ENCODE measurements around the gene TCEANC2. TPM values are rescaled to one million over a fixed set of nuclear protein-coding genes. Genes with fewer than 3 reads are reported as not detected.

TCEANC2 gene
- total RNA-seq, 5 donors from 2014 or later (not counting 1 experiment from before 2014, with no cell fraction given), result 5.9 to 12.8 (median 9.7) TPM

DNA sequence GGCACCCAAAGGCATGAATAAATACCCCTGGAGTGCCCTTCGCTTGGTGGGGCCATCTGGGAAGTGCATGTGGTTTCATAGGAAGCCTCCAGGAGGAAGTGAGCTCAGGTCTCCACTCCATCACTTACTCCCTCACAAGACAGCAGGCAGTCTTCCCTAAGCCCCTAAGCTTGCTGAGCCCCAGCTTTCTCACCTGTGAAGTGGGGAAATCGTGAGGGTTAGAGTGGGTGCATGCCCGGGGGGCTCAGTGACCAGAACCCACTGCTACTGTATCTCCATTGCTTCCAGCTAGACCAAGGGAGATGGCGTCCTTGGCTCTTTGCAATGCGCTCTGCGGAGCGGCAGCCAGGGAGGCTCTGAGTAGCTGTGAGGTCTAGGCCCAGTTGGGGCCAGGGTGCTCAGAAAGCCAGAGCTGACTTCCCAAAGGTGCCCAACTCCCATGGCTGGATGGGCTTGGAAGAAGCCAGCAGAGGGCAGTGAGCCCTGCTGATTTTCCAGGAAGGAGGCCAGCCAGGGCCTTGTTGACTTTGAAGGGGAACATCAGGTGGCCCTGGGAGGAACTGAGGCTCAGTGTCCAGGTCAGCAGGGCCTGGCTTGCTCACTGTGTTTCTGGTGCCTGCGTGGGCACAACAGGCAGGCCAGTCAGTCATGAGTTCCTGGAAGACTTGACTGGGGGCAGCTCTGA lies 72.1 kb downstream of the TCEANC2 start:
- Mint-ChIP-seq H3K4me3 (no peak overlapping the region), H3K27ac (no peak overlapping the region), H3K36me3 (no peaks in the 10 kb centered on the region), H3K4me1 (peaks cover 6 to 11% (median 8%) of the 10 kb centered on the region in 3 donors), H3K27me3 (peaks cover 0 to 4% of the 10 kb centered on the region in 2 donors), H3K9me3 (no peaks in the 10 kb centered on the region)
- 86% methylated on average over 1 of the region's 8 CpGs for WGBS (ENCODE audit: insufficient coverage)
- ChIA-PET CTCF (interaction anchor here in 1 of 2 donors (0.6 kb wide), 1 partner anchor 14 kb away, joined by 3 read pairs; no protein-coding TSS in a partner anchor), POLR2A (interaction anchor here in 1 of 2 donors (0.5 kb wide), 1 partner anchor 46 kb away, joined by 10 read pairs; no protein-coding TSS in a partner anchor)
- Histone ChIP-seq H3K9me3 (no peaks in the 10 kb centered on the region), H3K36me3 (ENCODE audit: control insufficient read depth in 2 of 2, extremely low read depth in 1 of 2, insufficient read depth in 1 of 2, low read length in 1 of 2) (no peaks in the 10 kb centered on the region), H3K4me1 (ENCODE audit: control insufficient read depth in 1 of 2, extremely low read depth in 1 of 2, insufficient read depth in 2 of 2, low read length in 2 of 2) (peaks cover 0 to 12% of the 10 kb centered on the region in 2 experiments), H3K27ac (ENCODE audit: low read length) (no peak overlapping the region), H3K4me3 (ENCODE audit: control insufficient read depth in 1 of 2, extremely low read depth in 1 of 2, low read length in 1 of 2) (no peak overlapping the region), H3K27me3 (replicated peaks in 1 of 2; ENCODE audit: control insufficient read depth in 2 of 2, extremely low read depth in 1 of 2, insufficient read depth in 2 of 2, low read length in 1 of 2) (peaks cover 0 to 30% of the 10 kb centered on the region in 2 experiments)
- no peak for DNase-seq
- no peak for ATAC-seq (replicated peaks in 1 of 4)

DNA sequence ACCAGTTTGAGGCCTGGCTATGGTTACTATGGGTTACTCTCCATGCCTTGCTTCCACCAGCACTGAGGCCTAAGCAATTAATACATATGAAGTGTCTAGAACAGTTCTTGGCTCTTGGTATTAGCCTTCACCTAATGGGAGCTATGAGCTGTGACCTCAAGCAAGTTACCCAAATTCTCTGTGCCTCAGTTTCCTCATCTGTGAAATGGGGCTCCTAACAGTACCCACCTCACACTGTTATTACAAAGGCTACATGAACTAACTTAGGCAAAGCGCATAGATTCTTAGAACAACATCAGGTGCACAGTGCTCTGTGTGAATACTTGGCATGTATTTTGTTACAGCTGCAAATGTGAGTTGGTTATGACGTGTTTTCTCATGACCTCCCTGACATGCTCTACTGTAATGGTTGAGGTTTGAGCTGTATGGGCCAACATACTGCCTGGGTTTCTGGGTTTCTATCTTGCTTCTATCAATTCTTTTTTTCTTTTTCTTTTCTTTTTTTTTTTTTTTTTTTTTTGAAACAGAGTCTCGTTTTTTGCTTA lies 72.9 kb downstream of the TCEANC2 start:
- Histone ChIP-seq H3K27ac (ENCODE audit: low read length) (no peak overlapping the region), H3K9me3 (no peaks in the 10 kb centered on the region), H3K36me3 (ENCODE audit: control insufficient read depth in 2 of 2, extremely low read depth in 1 of 2, insufficient read depth in 1 of 2, low read length in 1 of 2) (no peaks in the 10 kb centered on the region), H3K4me3 (ENCODE audit: control insufficient read depth in 1 of 2, extremely low read depth in 1 of 2, low read length in 1 of 2) (no peak overlapping the region), H3K27me3 (replicated peaks in 1 of 2; ENCODE audit: control insufficient read depth in 2 of 2, extremely low read depth in 1 of 2, insufficient read depth in 2 of 2, low read length in 1 of 2) (peaks cover 0 to 22% of the 10 kb centered on the region in 2 experiments), H3K4me1 (ENCODE audit: control insufficient read depth in 1 of 2, extremely low read depth in 1 of 2, insufficient read depth in 2 of 2, low read length in 2 of 2) (peaks cover 0 to 9% of the 10 kb centered on the region in 2 experiments)
- DNase-seq (no peak), ATAC-seq (replicated peaks in 1 of 4) (no peak)
- no CpG with 5 or more reads among the region's 3 CpGs for WGBS (ENCODE audit: insufficient coverage)
- Mint-ChIP-seq H3K27me3 (peaks cover 0 to 4% of the 10 kb centered on the region in 2 donors), H3K4me3 (no peak overlapping the region), H3K9me3 (no peaks in the 10 kb centered on the region), H3K4me1 (peaks cover 5 to 10% (median 7%) of the 10 kb centered on the region in 3 donors), H3K36me3 (no peaks in the 10 kb centered on the region), H3K27ac (no peak overlapping the region)
- CTCF ChIA-PET, result interaction anchor here in 1 of 2 donors (0.7 kb wide), 1 partner anchor 162 kb away, joined by 3 read pairs; no protein-coding TSS in a partner anchor
- POLR2A ChIA-PET, result interaction anchor here in 1 of 2 donors (0.7 kb wide), 1 partner anchor 212 kb away, joined by 4 read pairs; no protein-coding TSS in a partner anchor

GRCh38 chr1:54127594-54128300 lies 74.3 kb downstream of the TCEANC2 start:
- ATAC-seq (replicated peaks in 1 of 4), result no peak
- POLR2A ChIA-PET, result no interaction called here

DNA sequence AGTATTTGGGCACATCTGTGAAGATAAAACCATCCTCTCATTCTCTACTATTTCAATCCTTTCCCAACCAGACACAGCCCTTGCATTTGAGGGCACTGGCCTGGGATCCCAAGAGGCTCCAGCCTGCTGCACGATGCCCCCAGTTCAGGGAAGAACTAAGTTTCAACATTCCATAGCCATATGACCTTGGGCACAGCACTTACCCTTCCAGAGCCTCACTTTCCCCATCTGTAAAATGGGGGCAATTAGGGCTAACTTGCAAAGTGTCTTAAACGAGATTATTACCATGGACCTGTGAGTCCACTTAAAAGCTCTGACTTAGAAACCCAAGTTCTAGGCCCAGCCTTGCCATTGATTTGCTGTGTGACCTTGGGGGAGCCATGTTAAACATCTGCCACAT lies 76.5 kb downstream of the TCEANC2 start:
- no peaks in the 10 kb centered on the region for H3K27me3 Mint-ChIP-seq
- ChIA-PET CTCF (no interaction called here), POLR2A (no interaction called here)
- H3K9me3 Mint-ChIP-seq, result no peaks in the 10 kb centered on the region
- H3K9me3 ChIP-seq, result no peaks in the 10 kb centered on the region
- H3K27ac ChIP-seq (ENCODE audit: low read length), result no peak overlapping the region
- H3K27ac Mint-ChIP-seq, result no peak overlapping the region
- no peaks in the 10 kb centered on the region for H3K36me3 ChIP-seq (ENCODE audit: control insufficient read depth in 2 of 2, extremely low read depth in 1 of 2, insufficient read depth in 1 of 2, low read length in 1 of 2)
- H3K36me3 Mint-ChIP-seq, result no peaks in the 10 kb centered on the region
- H3K4me1 Mint-ChIP-seq, result no peaks in the 10 kb centered on the region
- ATAC-seq (replicated peaks in 1 of 4), result no peak
- H3K4me3 ChIP-seq (ENCODE audit: control insufficient read depth in 1 of 2, extremely low read depth in 1 of 2, low read length in 1 of 2), result no peak overlapping the region
- H3K27me3 ChIP-seq (replicated peaks in 1 of 2; ENCODE audit: control insufficient read depth in 2 of 2, extremely low read depth in 1 of 2, insufficient read depth in 2 of 2, low read length in 1 of 2), result peaks cover 0 to 7% of the 10 kb centered on the region in 2 experiments
- DNase-seq, result no peak
- H3K4me1 ChIP-seq (ENCODE audit: control insufficient read depth in 1 of 2, extremely low read depth in 1 of 2, insufficient read depth in 2 of 2, low read length in 2 of 2), result no peaks in the 10 kb centered on the region
- 43% methylated on average over 1 of the region's 2 CpGs for WGBS (ENCODE audit: insufficient coverage)
- H3K4me3 Mint-ChIP-seq, result no peak overlapping the region

More at GRCh38 chr1:54127594-54128300, 74.3 kb downstream of the TCEANC2 start:
- peaks cover 0 to 2% (median 0%) of the 10 kb centered on the region in 3 donors for H3K4me1 Mint-ChIP-seq
- Histone ChIP-seq H3K9me3 (no peaks in the 10 kb centered on the region), H3K27me3 (replicated peaks in 1 of 2; ENCODE audit: control insufficient read depth in 2 of 2, extremely low read depth in 1 of 2, insufficient read depth in 2 of 2, low read length in 1 of 2) (peaks cover 0 to 10% of the 10 kb centered on the region in 2 experiments), H3K27ac (ENCODE audit: low read length) (no peak overlapping the region), H3K4me1 (ENCODE audit: control insufficient read depth in 1 of 2, extremely low read depth in 1 of 2, insufficient read depth in 2 of 2, low read length in 2 of 2) (no peaks in the 10 kb centered on the region), H3K36me3 (ENCODE audit: control insufficient read depth in 2 of 2, extremely low read depth in 1 of 2, insufficient read depth in 1 of 2, low read length in 1 of 2) (no peaks in the 10 kb centered on the region), H3K4me3 (ENCODE audit: control insufficient read depth in 1 of 2, extremely low read depth in 1 of 2, low read length in 1 of 2) (no peak overlapping the region)
- H3K4me3 Mint-ChIP-seq, result no peak overlapping the region
- DNase-seq, result no peak
- 75% methylated on average over 4 of the region's 7 CpGs for WGBS (ENCODE audit: insufficient coverage)
- CTCF ChIA-PET, result no interaction called here
- H3K36me3 Mint-ChIP-seq, result no peaks in the 10 kb centered on the region
- H3K9me3 Mint-ChIP-seq, result no peaks in the 10 kb centered on the region
- no peak overlapping the region for H3K27ac Mint-ChIP-seq
- no peaks in the 10 kb centered on the region for H3K27me3 Mint-ChIP-seq

- WGBS (ENCODE audit: insufficient coverage), result 20% methylated on average over 1 of the region's 2 CpGs
- no peak overlapping the region for H3K27ac Mint-ChIP-seq
Measured at GRCh38 chr1:54131419-54131818, 78.0 kb downstream of the TCEANC2 start.

GRCh38 chr1:54132495-54132894 lies 79.1 kb downstream of the TCEANC2 start:
- no peaks in the 10 kb centered on the region for H3K4me1 Mint-ChIP-seq

More at GRCh38 chr1:54131419-54131818, 78.0 kb downstream of the TCEANC2 start:
- CTCF ChIA-PET, result interaction anchor here in 1 of 2 donors (0.5 kb wide), 1 partner anchor 103 kb away, joined by 4 read pairs; no protein-coding TSS in a partner anchor
- Mint-ChIP-seq H3K36me3 (no peaks in the 10 kb centered on the region), H3K9me3 (no peaks in the 10 kb centered on the region), H3K27me3 (no peaks in the 10 kb centered on the region), H3K4me1 (no peaks in the 10 kb centered on the region), H3K4me3 (no peak overlapping the region)
- Histone ChIP-seq H3K27me3 (replicated peaks in 1 of 2; ENCODE audit: control insufficient read depth in 2 of 2, extremely low read depth in 1 of 2, insufficient read depth in 2 of 2, low read length in 1 of 2) (peaks cover 0 to 7% of the 10 kb centered on the region in 2 experiments), H3K36me3 (ENCODE audit: control insufficient read depth in 2 of 2, extremely low read depth in 1 of 2, insufficient read depth in 1 of 2, low read length in 1 of 2) (no peaks in the 10 kb centered on the region), H3K9me3 (no peaks in the 10 kb centered on the region), H3K27ac (ENCODE audit: low read length) (no peak overlapping the region), H3K4me1 (ENCODE audit: control insufficient read depth in 1 of 2, extremely low read depth in 1 of 2, insufficient read depth in 2 of 2, low read length in 2 of 2) (no peaks in the 10 kb centered on the region), H3K4me3 (ENCODE audit: control insufficient read depth in 1 of 2, extremely low read depth in 1 of 2, low read length in 1 of 2) (no peak overlapping the region)
- DNase-seq (no peak), ATAC-seq (replicated peaks in 1 of 4) (no peak)
- POLR2A ChIA-PET, result no interaction called here

More at GRCh38 chr1:54132495-54132894, 79.1 kb downstream of the TCEANC2 start:
- POLR2A ChIA-PET, result no interaction called here
- Mint-ChIP-seq H3K9me3 (no peaks in the 10 kb centered on the region), H3K27ac (no peak overlapping the region), H3K4me3 (no peak overlapping the region), H3K27me3 (no peaks in the 10 kb centered on the region), H3K36me3 (no peaks in the 10 kb centered on the region)
- Histone ChIP-seq H3K9me3 (no peaks in the 10 kb centered on the region), H3K27me3 (replicated peaks in 1 of 2; ENCODE audit: control insufficient read depth in 2 of 2, extremely low read depth in 1 of 2, insufficient read depth in 2 of 2, low read length in 1 of 2) (peaks cover 0 to 7% of the 10 kb centered on the region in 2 experiments), H3K4me3 (ENCODE audit: control insufficient read depth in 1 of 2, extremely low read depth in 1 of 2, low read length in 1 of 2) (no peak overlapping the region), H3K4me1 (ENCODE audit: control insufficient read depth in 1 of 2, extremely low read depth in 1 of 2, insufficient read depth in 2 of 2, low read length in 2 of 2) (no peaks in the 10 kb centered on the region), H3K36me3 (ENCODE audit: control insufficient read depth in 2 of 2, extremely low read depth in 1 of 2, insufficient read depth in 1 of 2, low read length in 1 of 2) (no peaks in the 10 kb centered on the region), H3K27ac (ENCODE audit: low read length) (no peak overlapping the region)
- 100% methylated on average over 1 of the region's 2 CpGs for WGBS (ENCODE audit: insufficient coverage)
- CTCF ChIA-PET, result no interaction called here
- no peak for ATAC-seq (replicated peaks in 1 of 4)
- no peak for DNase-seq

Data from T-cell (primary cell).